ENCODE data around the gene KATNB1.

DNA sequence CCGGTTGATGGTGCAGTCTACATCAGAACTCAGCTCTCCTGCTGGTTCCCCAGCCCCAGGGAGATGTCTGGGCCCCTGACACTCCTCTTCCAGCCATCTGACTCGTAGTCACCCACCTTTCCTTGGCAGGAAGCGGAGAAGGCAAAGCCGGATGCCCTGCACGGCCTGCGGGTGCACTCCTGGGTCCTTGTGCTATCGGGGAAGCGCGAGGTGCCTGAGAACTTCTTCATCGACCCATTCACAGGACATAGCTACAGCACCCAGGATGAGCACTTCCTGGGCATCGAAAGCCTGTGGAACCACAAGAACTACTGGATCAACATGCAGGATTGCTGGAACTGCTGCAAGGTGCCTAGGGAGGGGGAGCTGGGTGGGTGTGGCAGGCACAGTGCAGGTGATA lies 28.2 kb upstream of the KATNB1 start:
- TF ChIP-seq, protein P1, sequence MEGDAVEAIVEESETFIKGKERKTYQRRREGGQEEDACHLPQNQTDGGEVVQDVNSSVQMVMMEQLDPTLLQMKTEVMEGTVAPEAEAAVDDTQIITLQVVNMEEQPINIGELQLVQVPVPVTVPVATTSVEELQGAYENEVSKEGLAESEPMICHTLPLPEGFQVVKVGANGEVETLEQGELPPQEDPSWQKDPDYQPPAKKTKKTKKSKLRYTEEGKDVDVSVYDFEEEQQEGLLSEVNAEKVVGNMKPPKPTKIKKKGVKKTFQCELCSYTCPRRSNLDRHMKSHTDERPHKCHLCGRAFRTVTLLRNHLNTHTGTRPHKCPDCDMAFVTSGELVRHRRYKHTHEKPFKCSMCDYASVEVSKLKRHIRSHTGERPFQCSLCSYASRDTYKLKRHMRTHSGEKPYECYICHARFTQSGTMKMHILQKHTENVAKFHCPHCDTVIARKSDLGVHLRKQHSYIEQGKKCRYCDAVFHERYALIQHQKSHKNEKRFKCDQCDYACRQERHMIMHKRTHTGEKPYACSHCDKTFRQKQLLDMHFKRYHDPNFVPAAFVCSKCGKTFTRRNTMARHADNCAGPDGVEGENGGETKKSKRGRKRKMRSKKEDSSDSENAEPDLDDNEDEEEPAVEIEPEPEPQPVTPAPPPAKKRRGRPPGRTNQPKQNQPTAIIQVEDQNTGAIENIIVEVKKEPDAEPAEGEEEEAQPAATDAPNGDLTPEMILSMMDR (conservative IDR thresholded peaks at IDR 0.05 in 1 of 2, IDR thresholded peaks at IDR 0.05 in 1 of 2; ENCODE audit: low read depth in 1 of 2, low read length in 2 of 2), result no peak
- no peak for TF ChIP-seq EZH2 (IDR thresholded peaks at IDR 0.05; ENCODE audit: low read length, missing control alignments)
